ENCODE results near the gene GM2A. TPM values are rescaled to one million over a fixed set of nuclear protein-coding genes. Genes with fewer than 3 reads are reported as not detected.

The GM2A gene
- total and polyA plus RNA-seq, 2 donors (not counting 1 experiment from before 2014, with no cell fraction given) = 29.8 to 82.7 TPM

DNA sequence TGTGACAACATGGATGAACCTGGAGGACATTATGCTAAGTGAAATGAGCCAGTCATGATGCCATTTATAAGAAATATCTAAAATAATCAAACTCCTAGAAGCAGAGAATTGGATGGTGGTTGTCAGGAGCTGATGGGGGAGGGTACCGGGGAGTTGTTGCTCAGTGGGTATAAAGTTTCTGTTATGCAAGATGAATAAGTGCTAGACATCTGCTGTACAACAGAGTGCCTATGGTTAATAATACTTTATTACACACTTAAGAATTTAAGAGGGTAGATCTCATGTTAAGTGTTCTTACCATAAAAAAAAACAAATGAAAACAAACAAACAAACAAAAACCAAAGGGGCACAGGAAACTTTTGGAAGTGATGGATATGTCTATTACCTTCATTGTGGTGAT, 16.1 kb upstream of the GM2A start:
- Histone ChIP-seq H3K9ac (ENCODE audit: low read length) (no peak overlapping the region), H2AFZ (ENCODE audit: insufficient read depth, low read depth, low read length, poor library complexity, severe bottlenecking) (no peak overlapping the region), H4K20me1 (ENCODE audit: control insufficient read depth, insufficient read depth, low read length, poor library complexity, severe bottlenecking) (no peaks in the 10 kb centered on the region), H3K79me2 (ENCODE audit: control insufficient read depth, insufficient read depth, low read length) (peaks cover 11% of the 10 kb centered on the region), H3K27ac (ENCODE audit: low read length in 2 of 2) (peak overlapping the region in 1 of 2 donors; percentile 73), H3K4me3 (ENCODE audit: control extremely low read depth in 1 of 5, extremely low read depth in 1 of 5, insufficient read depth in 1 of 5, low read depth in 2 of 5, low read length in 4 of 5) (no peak overlapping the region), H3K36me3 (replicated peaks in 1 of 2; ENCODE audit: control extremely low read depth in 1 of 2, control insufficient read depth in 1 of 2, extremely low read depth in 1 of 2, insufficient read depth in 2 of 2, low read length in 1 of 2) (no peaks in the 10 kb centered on the region), H3K9me3 (ENCODE audit: control extremely low read depth in 1 of 3, control insufficient read depth in 2 of 3, insufficient read depth in 1 of 3, low read length in 2 of 3) (no peaks in the 10 kb centered on the region), H3K4me2 (replicated peaks; ENCODE audit: low read depth, low read length, poor library complexity, severe bottlenecking) (no peak overlapping the region), H3K4me1 (ENCODE audit: control insufficient read depth in 2 of 2, insufficient read depth in 2 of 2, low read length in 2 of 2) (peaks cover 91 to 96% of the 10 kb centered on the region in 2 donors), H3K27me3 (replicated peaks in 1 of 4; ENCODE audit: control extremely low read depth in 1 of 4, control insufficient read depth in 3 of 4, insufficient read depth in 4 of 4, low read length in 3 of 4) (no peaks in the 10 kb centered on the region)
- intact Hi-C loops (cut with micrococcal nuclease) = no loop called here
- no peaks in the 10 kb centered on the region for H3K9me3 Mint-ChIP-seq (ENCODE audit: insufficient read depth)
- no peaks in the 10 kb centered on the region for H3K27me3 Mint-ChIP-seq
- no peak for DNase-seq
- WGBS (ENCODE audit: insufficient coverage) = no CpG with 5 or more reads among the region's 1 CpG
- peak overlapping the region; percentile 8 for H3K27ac Mint-ChIP-seq
- peaks cover 94% of the 10 kb centered on the region for H3K4me1 Mint-ChIP-seq
- ChIA-PET CTCF (interaction anchor here (0.7 to 14.0 kb wide), 12 partner anchors 16 to 435 kb away, joined by 3 to 299 read pairs (median 18); partner anchors contain the start of genes CCDC69 and GM2A), POLR2A (interaction anchor here (1.1 to 2.9 kb wide), 3 partner anchors 8 to 111 kb away, joined by 3 to 29 read pairs (median 4); no protein-coding TSS in a partner anchor)
- TF ChIP-seq EZH2 (IDR thresholded peaks at IDR 0.05; ENCODE audit: borderline replicate concordance, insufficient read depth, low read depth, low read length, poor library complexity, severe bottlenecking) = no peak
- TF ChIP-seq, protein P1, sequence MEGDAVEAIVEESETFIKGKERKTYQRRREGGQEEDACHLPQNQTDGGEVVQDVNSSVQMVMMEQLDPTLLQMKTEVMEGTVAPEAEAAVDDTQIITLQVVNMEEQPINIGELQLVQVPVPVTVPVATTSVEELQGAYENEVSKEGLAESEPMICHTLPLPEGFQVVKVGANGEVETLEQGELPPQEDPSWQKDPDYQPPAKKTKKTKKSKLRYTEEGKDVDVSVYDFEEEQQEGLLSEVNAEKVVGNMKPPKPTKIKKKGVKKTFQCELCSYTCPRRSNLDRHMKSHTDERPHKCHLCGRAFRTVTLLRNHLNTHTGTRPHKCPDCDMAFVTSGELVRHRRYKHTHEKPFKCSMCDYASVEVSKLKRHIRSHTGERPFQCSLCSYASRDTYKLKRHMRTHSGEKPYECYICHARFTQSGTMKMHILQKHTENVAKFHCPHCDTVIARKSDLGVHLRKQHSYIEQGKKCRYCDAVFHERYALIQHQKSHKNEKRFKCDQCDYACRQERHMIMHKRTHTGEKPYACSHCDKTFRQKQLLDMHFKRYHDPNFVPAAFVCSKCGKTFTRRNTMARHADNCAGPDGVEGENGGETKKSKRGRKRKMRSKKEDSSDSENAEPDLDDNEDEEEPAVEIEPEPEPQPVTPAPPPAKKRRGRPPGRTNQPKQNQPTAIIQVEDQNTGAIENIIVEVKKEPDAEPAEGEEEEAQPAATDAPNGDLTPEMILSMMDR (IDR thresholded peaks at IDR 0.05) = no peak
- no peak for ATAC-seq (ENCODE audit: low read depth)
- H3K4me3 Mint-ChIP-seq = peak overlapping the region; percentile 4

DNA sequence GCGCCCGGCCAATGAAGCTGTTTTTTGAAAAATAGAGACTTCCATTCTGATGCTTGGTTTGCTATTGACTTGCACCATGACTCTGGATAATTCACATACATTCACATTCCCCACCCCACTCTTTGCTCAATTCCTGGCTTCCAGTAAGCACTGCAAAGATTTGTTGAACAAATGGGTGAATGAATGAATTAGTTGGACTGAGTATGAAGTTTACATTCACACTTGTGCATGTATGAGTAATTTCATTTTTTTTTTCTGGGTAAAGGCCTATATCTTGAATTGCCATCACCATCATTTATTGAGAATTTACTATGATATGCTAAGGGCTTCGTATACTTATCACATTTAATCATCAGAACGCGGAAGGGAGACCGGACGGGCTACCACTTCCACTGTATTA, 15.3 kb upstream of the GM2A start:
- H3K27ac ChIP-seq (ENCODE audit: low read length in 2 of 2) = peak overlapping the region; percentile 73 to 80
- H3K79me2 ChIP-seq (ENCODE audit: control insufficient read depth, insufficient read depth, low read length) = peaks cover 13% of the 10 kb centered on the region
- H3K27ac Mint-ChIP-seq = peak overlapping the region; percentile 74
- H3K9me3 ChIP-seq (ENCODE audit: control extremely low read depth in 1 of 3, control insufficient read depth in 2 of 3, insufficient read depth in 1 of 3, low read length in 2 of 3) = no peaks in the 10 kb centered on the region
- peak overlapping the region; percentile 84 for H3K4me3 Mint-ChIP-seq
- H3K9ac ChIP-seq (ENCODE audit: low read length) = peak overlapping the region; percentile 34
- WGBS (ENCODE audit: insufficient coverage) = no CpG with 5 or more reads among the region's 7 CpGs
- ATAC-seq (ENCODE audit: low read depth) = no peak
- DNase-seq = no peak
- no peaks in the 10 kb centered on the region for H3K27me3 Mint-ChIP-seq
- H4K20me1 ChIP-seq (ENCODE audit: control insufficient read depth, insufficient read depth, low read length, poor library complexity, severe bottlenecking) = no peaks in the 10 kb centered on the region
- H3K4me1 Mint-ChIP-seq = peaks cover 95% of the 10 kb centered on the region
- TF ChIP-seq, protein P1 (IDR thresholded peaks at IDR 0.05) = no peak
- no peak for TF ChIP-seq EZH2 (IDR thresholded peaks at IDR 0.05; ENCODE audit: borderline replicate concordance, insufficient read depth, low read depth, low read length, poor library complexity, severe bottlenecking)
- CTCF ChIA-PET = interaction anchor here (0.7 to 14.0 kb wide), 33 partner anchors 13 to 436 kb away, joined by 3 to 299 read pairs (median 8); partner anchors contain the start of genes ANXA6, CCDC69 and GM2A
- H3K36me3 ChIP-seq (replicated peaks in 1 of 2; ENCODE audit: control extremely low read depth in 1 of 2, control insufficient read depth in 1 of 2, extremely low read depth in 1 of 2, insufficient read depth in 2 of 2, low read length in 1 of 2) = no peaks in the 10 kb centered on the region
- intact Hi-C loops (cut with micrococcal nuclease) = loop anchor here (1.0 to 2.0 kb wide), 4 partner anchors 13 to 113 kb away; partner anchors contain the start of genes ANXA6 and CCDC69
- no peaks in the 10 kb centered on the region for H3K9me3 Mint-ChIP-seq (ENCODE audit: insufficient read depth)
- H3K4me2 ChIP-seq (replicated peaks; ENCODE audit: low read depth, low read length, poor library complexity, severe bottlenecking) = peak overlapping the region; percentile 79
- peaks cover 91 to 96% of the 10 kb centered on the region in 2 donors for H3K4me1 ChIP-seq (ENCODE audit: control insufficient read depth in 2 of 2, insufficient read depth in 2 of 2, low read length in 2 of 2)
- peak overlapping the region; percentile 74 for H2AFZ ChIP-seq (ENCODE audit: insufficient read depth, low read depth, low read length, poor library complexity, severe bottlenecking)
- no peaks in the 10 kb centered on the region for H3K27me3 ChIP-seq (replicated peaks in 1 of 4; ENCODE audit: control extremely low read depth in 1 of 4, control insufficient read depth in 3 of 4, insufficient read depth in 4 of 4, low read length in 3 of 4)
- peak overlapping the region in 1 of 5 experiments; percentile 48 for H3K4me3 ChIP-seq (ENCODE audit: control extremely low read depth in 1 of 5, extremely low read depth in 1 of 5, insufficient read depth in 1 of 5, low read depth in 2 of 5, low read length in 4 of 5)
- POLR2A ChIA-PET = interaction anchor here (1.3 to 2.9 kb wide), 5 partner anchors 9 to 112 kb away, joined by 4 to 29 read pairs (median 11); partner anchors contain the start of gene GM2A

Data from B cell (primary cell).